Panc1 (cell line): ENCODE data around the gene TOR2A. TPM values are rescaled to one million over a fixed set of nuclear protein-coding genes. Genes with fewer than 3 reads are reported as not detected.

Source experiments
- ATAC-seq: fragments of 200-7000 bp; cut with Tn5 transposase; 2 replicates; pipeline ENCODE4 v1.9.1; 2020; ENCODE audit warnings: mild to moderate bottlenecking, moderate library complexity
- BruUV-seq: library from RNA; stranded (reverse); fragments of 400-500 nt; replicated peaks from 2 replicates; lab custom pipeline; 2021; lab: Mats Ljungman, UMichigan
- CTCF ChIA-PET: fragments of 300-600 bp; sonication (Branson Sonifier 250); formaldehyde crosslinking; loops from one replicate; lab custom pipeline; 2022; ENCODE audit warnings: antibody characterized with exemption; lab: Charles Lee
- POLR2A ChIA-PET: fragments of 300-600 bp; sonication (Branson Sonifier 250); formaldehyde crosslinking; loops from one replicate; lab custom pipeline; 2022; ENCODE audit warnings: antibody characterized with exemption; lab: Charles Lee
- DNase-seq: peaks from one replicate; pipeline ENCODE4 v3.0.0-alpha.2; 2010; ENCODE audit warnings: low read depth, low spot score
- H3K27ac ChIP-seq: 2 replicates; pipeline ENCODE4 v1.5.1; 2011; ENCODE audit warnings: mild to moderate bottlenecking, low read length, inconsistent platforms
- H3K27me3 ChIP-seq: fragments of 200-500 bp; sonication (Bioruptor generic); 2 replicates; pipeline ENCODE4 v1.6.0; 2014; ENCODE audit warnings: low read length, inconsistent platforms; ENCODE audit not compliant: control insufficient read depth, insufficient read depth
- H3K36me3 ChIP-seq: fragments of 200-500 bp; sonication (Bioruptor generic); 2 replicates; pipeline ENCODE4 v1.5.1; 2014; ENCODE audit warnings: inconsistent platforms, mild to moderate bottlenecking, low read length, moderate library complexity; ENCODE audit not compliant: control insufficient read depth, insufficient read depth
- H3K4me1 ChIP-seq: 2 replicates; pipeline ENCODE4 v1.5.1; 2011; ENCODE audit warnings: inconsistent platforms, mild to moderate bottlenecking, low read length, moderate library complexity; ENCODE audit not compliant: control insufficient read depth, insufficient read depth
- H3K4me3 ChIP-seq, 2 experiments: 2 replicates each; pipeline ENCODE4 v1.5.1; 2011 to 2012; ENCODE audit warnings: low read depth in 2 of 2, low read length in 2 of 2, mild to moderate bottlenecking in 2 of 2, inconsistent platforms in 1 of 2, moderate library complexity in 1 of 2
- H3K9me3 ChIP-seq: fragments of 200-500 bp; sonication (Bioruptor generic); 2 replicates; pipeline ENCODE4 v1.5.1; 2014; ENCODE audit warnings: low read depth, mild to moderate bottlenecking, inconsistent platforms, low read length, moderate library complexity; ENCODE audit not compliant: control insufficient read depth, insufficient read depth
- CTCF ChIP-seq: fragments of 450-650 bp; IDR thresholded peaks from 2 replicates; pipeline ENCODE4 v1.5.1; 2017; ENCODE audit warnings: mild to moderate bottlenecking
- POLR2AphosphoS5 ChIP-seq: IDR thresholded peaks from 2 replicates; pipeline ENCODE4 v1.6.1; 2012; ENCODE audit warnings: mild to moderate bottlenecking, low read depth, low read length, moderate library complexity
- REST ChIP-seq, 2 experiments: IDR thresholded peaks; 2 replicates each; pipeline ENCODE4 v1.6.1; 2011 to 2012; ENCODE audit warnings: low read depth in 2 of 2, control low read depth in 1 of 2, low read length in 1 of 2, mild to moderate bottlenecking in 1 of 2, moderate library complexity in 1 of 2; ENCODE audit not compliant: insufficient read depth in 1 of 2
- SIN3A ChIP-seq: IDR thresholded peaks from 2 replicates; pipeline ENCODE4 v1.6.1; 2012; ENCODE audit warnings: low read depth, mild to moderate bottlenecking, low read length, moderate library complexity, borderline replicate concordance; ENCODE audit not compliant: insufficient read depth
- TCF7L2 ChIP-seq: IDR thresholded peaks from 2 replicates; pipeline ENCODE4 v1.6.1; 2011; ENCODE audit warnings: mild to moderate bottlenecking, low read depth, low read length, inconsistent platforms
- in situ Hi-C: cut with HindIII; loops from 2 replicates; pipeline ENCODE4 v1.10.0; 2016; ENCODE audit warnings: low sequenced_read_pairs, low pct_unique_long_range_greater_than_20kb
- intact Hi-C: fragments of 100-400 bp; cut with micrococcal nuclease; formaldehyde crosslinking; loops from one replicate; pipeline ENCODE4 v1.10.0; 2022; ENCODE audit not compliant: unreplicated experiment
- total RNA-seq: library from RNA; stranded (reverse); gene quantifications from one replicate; pipeline ENCODE4 v1.2.1, GENCODE V29; 2021; ENCODE audit not compliant: unreplicated experiment

The TOR2A gene
- total RNA-seq, 1 experiment from 2014 or later, result 8.2 TPM

GRCh38 chr9:127710204-127710783 lies 24.8 kb downstream of the TOR2A start:
- Histone ChIP-seq H3K4me3 (no peak overlapping the region), H3K27me3 (no peaks in the 10 kb centered on the region), H3K4me1 (peaks cover 11% of the 10 kb centered on the region), H3K36me3 (peaks cover 3% of the 10 kb centered on the region; the same call in 1 of the 2 replicates), H3K9me3 (no peaks in the 10 kb centered on the region), H3K27ac (no peak overlapping the region)
- DNase-seq, result no peak
- no TSS peak for BruUV-seq
- in situ Hi-C loops, result no loop called here
- ATAC-seq, result no peak
- ChIA-PET POLR2A (no interaction called here), CTCF (no interaction called here)
- TF ChIP-seq CTCF (no peak), POLR2AphosphoS5 (no peak), SIN3A (no peak), TCF7L2 (no peak), REST (IDR thresholded peaks at IDR 0.05; ENCODE audit: insufficient read depth in 1 of 2, low read depth in 2 of 2, low read length in 1 of 2) (no peak)
- intact Hi-C loops, result no loop called here

GRCh38 chr9:127708952-127709587 lies 26.0 kb downstream of the TOR2A start:
- Histone ChIP-seq H3K4me1 (peaks cover 8% of the 10 kb centered on the region), H3K4me3 (no peak overlapping the region), H3K27ac (no peak overlapping the region), H3K36me3 (no peaks in the 10 kb centered on the region), H3K27me3 (no peaks in the 10 kb centered on the region), H3K9me3 (no peaks in the 10 kb centered on the region)
- POLR2A ChIA-PET, result no interaction called here
- no TSS peak for BruUV-seq
- DNase-seq (no peak), ATAC-seq (no peak)
- TF ChIP-seq TCF7L2 (no peak), SIN3A (no peak), CTCF (no peak), REST (IDR thresholded peaks at IDR 0.05; ENCODE audit: insufficient read depth in 1 of 2, low read depth in 2 of 2, low read length in 1 of 2) (no peak)
- intact Hi-C loops, result no loop called here
- CTCF ChIA-PET, result interaction anchor here (0.5 kb wide), 1 partner anchor 100 kb away, joined by 4 read pairs; no protein-coding TSS in a partner anchor
- in situ Hi-C loops, result no loop called here
